H1 (cell line): Measurements from ENCODE around the gene RLBP1. TPM values are rescaled to one million over a fixed set of nuclear protein-coding genes. Genes with fewer than 3 reads are reported as not detected.

Source experiments
- CTCF ChIA-PET: fragments of 300-600 bp; sonication (Branson Sonifier 250); formaldehyde crosslinking; loops from one replicate; lab custom pipeline; 2021; ENCODE audit not compliant: partially characterized antibody; lab: Charles Lee
- POLR2A ChIA-PET: fragments of 300-600 bp; sonication (Branson Sonifier 250); formaldehyde crosslinking; loops from one replicate; lab custom pipeline; 2021; ENCODE audit warnings: inconsistent platforms; ENCODE audit not compliant: partially characterized antibody; lab: Charles Lee
- DNase-seq, 2 experiments: peaks; one replicate each; pipeline versions ENCODE4 v3.0.0 to v3.0.0-alpha.2; 2010 to 2022; ENCODE audit warnings: low spot score in 2 of 2, low read depth in 1 of 2, mixed read lengths in 1 of 2
- FAIRE-seq: peaks from 2 replicates; lab custom pipeline; 2011; peaks lifted over from hg19 to GRCh38; lab: Jason Lieb, UNC
- H2AFZ ChIP-seq: 2 replicates; pipeline ENCODE4 v1.8.1; 2012; ENCODE audit warnings: low read length, inconsistent platforms
- H2AK5ac ChIP-seq: 2 replicates; pipeline ENCODE4 v1.6.1; 2013; ENCODE audit warnings: low read depth, low read length
- H2BK120ac ChIP-seq: replicated peaks from 2 replicates; pipeline ENCODE3; 2013; ENCODE audit warnings: low read depth, low read length, inconsistent platforms
- H2BK12ac ChIP-seq: 2 replicates; pipeline ENCODE4 v1.6.1; 2013; ENCODE audit warnings: low read depth, low read length
- H2BK15ac ChIP-seq: 2 replicates; pipeline ENCODE4 v1.6.1; 2013; ENCODE audit warnings: low read length
- H2BK20ac ChIP-seq: 2 replicates; pipeline ENCODE4 v1.6.1; 2013; ENCODE audit warnings: low read length
- H2BK5ac ChIP-seq: 2 replicates; pipeline ENCODE4 v1.6.1; 2013; ENCODE audit warnings: low read depth, low read length
- H3K14ac ChIP-seq: 2 replicates; pipeline ENCODE4 v1.6.1; 2013; ENCODE audit warnings: inconsistent platforms; ENCODE audit not compliant: insufficient read length
- H3K18ac ChIP-seq: 2 replicates; pipeline ENCODE4 v1.6.1; 2013; ENCODE audit warnings: low read length; ENCODE audit errors: extremely low read depth
- H3K23ac ChIP-seq: 2 replicates; pipeline ENCODE4 v1.6.1; 2013; ENCODE audit warnings: inconsistent platforms; ENCODE audit not compliant: insufficient read length
- H3K23me2 ChIP-seq: 2 replicates; pipeline ENCODE4 v1.6.1; 2013; ENCODE audit warnings: low read depth, low read length
- H3K27ac ChIP-seq: 2 replicates; pipeline ENCODE4 v1.6.1; 2011; ENCODE audit warnings: low read depth, low read length, inconsistent platforms
- H3K27me3 ChIP-seq, 4 experiments: replicated peaks in 1 of 4; 1 replicate in 1 of 4; 2 replicates in 3 of 4; pipeline versions ENCODE4 v1.6.1 to v1.8.1; 2011 to 2013; ENCODE audit warnings: low read length in 3 of 4, mild to moderate bottlenecking in 3 of 4, inconsistent platforms in 2 of 4, mixed read lengths in 2 of 4, moderate library complexity in 1 of 4; ENCODE audit not compliant: control insufficient read depth in 3 of 4, insufficient read depth in 3 of 4; ENCODE audit errors: extremely low read depth in 1 of 4
- H3K36me3 ChIP-seq, 4 experiments: 2 replicates each; pipeline versions ENCODE4 v1.6.1 to v1.8.1; 2011 to 2013; ENCODE audit warnings: mild to moderate bottlenecking in 4 of 4, low read length in 3 of 4, moderate library complexity in 2 of 4, control low read depth in 1 of 4, inconsistent platforms in 1 of 4; ENCODE audit not compliant: insufficient read depth in 4 of 4, control insufficient read depth in 2 of 4
- H3K4ac ChIP-seq: replicated peaks from 2 replicates; pipeline ENCODE3; 2013; ENCODE audit warnings: low read length, low read depth, mixed read lengths, inconsistent platforms; ENCODE audit not compliant: insufficient read length
- H3K4me1 ChIP-seq, 4 experiments: replicated peaks in 1 of 4; 1 replicate in 1 of 4; 2 replicates in 3 of 4; pipeline versions ENCODE4 v1.6.1 to v1.8.1; 2011 to 2013; ENCODE audit warnings: low read length in 3 of 4, inconsistent platforms in 2 of 4, mixed read lengths in 1 of 4; ENCODE audit not compliant: insufficient read depth in 4 of 4, control insufficient read depth in 3 of 4
- H3K4me2 ChIP-seq, 2 experiments: 2 replicates each; pipeline versions ENCODE4 v1.6.1 to v1.8.1; 2011 to 2013; ENCODE audit warnings: low read depth in 2 of 2, low read length in 2 of 2, control low read depth in 1 of 2, inconsistent platforms in 1 of 2, mild to moderate bottlenecking in 1 of 2; ENCODE audit not compliant: insufficient read depth in 1 of 2
- H3K4me3 ChIP-seq, 4 experiments: fragments of 200-600, 300-600 bp in 1 of 4; sonication (generic), shearing (Covaris generic), sonication (Bioruptor Twin) in 1 of 4; 2 replicates each; pipeline versions ENCODE4 v1.5.1 to v1.8.1; 2011 to 2016; ENCODE audit warnings: low read length in 4 of 4, low read depth in 3 of 4, control low read depth in 2 of 4, inconsistent platforms in 2 of 4, mild to moderate bottlenecking in 2 of 4, mixed read lengths in 1 of 4, moderate library complexity in 1 of 4; ENCODE audit not compliant: insufficient read depth in 2 of 4; ENCODE audit errors: extremely low read depth in 1 of 4
- H3K56ac ChIP-seq: replicated peaks from 2 replicates; pipeline ENCODE3; 2013; ENCODE audit warnings: low read depth, mild to moderate bottlenecking, mixed read lengths, low read length, inconsistent platforms; ENCODE audit not compliant: insufficient read length
- H3K79me1 ChIP-seq: 2 replicates; pipeline ENCODE4 v1.6.1; 2013; ENCODE audit warnings: low read depth, low read length, control low read depth
- H3K79me2 ChIP-seq, 2 experiments: 2 replicates each; pipeline versions ENCODE4 v1.6.1 to v1.8.1; 2012 to 2013; ENCODE audit warnings: low read length in 2 of 2, mild to moderate bottlenecking in 2 of 2, inconsistent platforms in 1 of 2; ENCODE audit not compliant: insufficient read depth in 2 of 2, control insufficient read depth in 1 of 2
- H3K9ac ChIP-seq, 4 experiments: replicated peaks in 1 of 4; 1 replicate in 1 of 4; 2 replicates in 3 of 4; pipeline versions ENCODE4 v1.6.1 to v1.8.1; 2011 to 2013; ENCODE audit warnings: low read depth in 3 of 4, low read length in 3 of 4, control low read depth in 2 of 4, mild to moderate bottlenecking in 2 of 4, moderate library complexity in 2 of 4, inconsistent platforms in 1 of 4; ENCODE audit errors: extremely low read depth in 1 of 4
- H3K9me3 ChIP-seq, 2 experiments: 2 replicates each; pipeline versions ENCODE4 v1.6.1 to v1.8.1; 2012 to 2013; ENCODE audit warnings: mild to moderate bottlenecking in 2 of 2, moderate library complexity in 2 of 2, control low read depth in 1 of 2, inconsistent platforms in 1 of 2, low read depth in 1 of 2, low read length in 1 of 2, mixed read lengths in 1 of 2; ENCODE audit not compliant: insufficient read depth in 2 of 2
- H4K20me1 ChIP-seq, 2 experiments: replicated peaks in 1 of 2; 2 replicates each; pipeline versions ENCODE3 to v1.8.1; 2011 to 2013; ENCODE audit warnings: inconsistent platforms in 2 of 2, low read length in 2 of 2, mild to moderate bottlenecking in 1 of 2; ENCODE audit not compliant: insufficient read depth in 2 of 2, control insufficient read depth in 1 of 2
- H4K5ac ChIP-seq: 2 replicates; pipeline ENCODE4 v1.6.1; 2013; ENCODE audit warnings: low read length, low read depth, mixed read lengths, inconsistent platforms; ENCODE audit not compliant: insufficient read length
- H4K8ac ChIP-seq: 2 replicates; pipeline ENCODE4 v1.8.0; 2013; ENCODE audit warnings: mild to moderate bottlenecking, moderate library complexity, low read length, inconsistent platforms; ENCODE audit not compliant: insufficient read depth; ENCODE audit errors: extremely low read depth
- H4K91ac ChIP-seq: replicated peaks from 2 replicates; pipeline ENCODE3; 2013; ENCODE audit warnings: low read length, mixed read lengths, inconsistent platforms; ENCODE audit not compliant: insufficient read length
- ASH2L ChIP-seq: fragments of 200-600, 300-600 bp; sonication (generic); IDR thresholded peaks from one replicate; pipeline ENCODE4 v1.7.1; 2017; ENCODE audit warnings: low read length
- BCL11A ChIP-seq, 2 experiments: IDR thresholded peaks; one replicate each; pipeline ENCODE4 v1.6.1; 2011; ENCODE audit warnings: low read depth in 2 of 2, low read length in 2 of 2, mild to moderate bottlenecking in 2 of 2
- BRCA1 ChIP-seq: IDR thresholded peaks from 2 replicates; pipeline ENCODE4 v1.6.1; 2012; ENCODE audit warnings: low read depth, low read length, improper control_type of control experiment
- CTBP2 ChIP-seq: IDR thresholded peaks from 2 replicates; pipeline ENCODE4 v1.7.0; 2011; ENCODE audit warnings: borderline replicate concordance, mild to moderate bottlenecking, moderate library complexity, mixed read lengths, low read length; ENCODE audit not compliant: insufficient read depth, insufficient read length
- GTF2F1 ChIP-seq: IDR thresholded peaks from 2 replicates; pipeline ENCODE4 v1.6.1; 2012; ENCODE audit warnings: low read depth, low read length, improper control_type of control experiment, borderline replicate concordance
- MAFK ChIP-seq: IDR thresholded peaks from 2 replicates; pipeline ENCODE4 v1.6.1; 2012; ENCODE audit warnings: low read depth, mild to moderate bottlenecking, improper control_type of control experiment, low read length
- NRF1 ChIP-seq: IDR thresholded peaks from 2 replicates; pipeline ENCODE4 v1.6.1; 2011; ENCODE audit warnings: mild to moderate bottlenecking, low read depth, low read length, improper control_type of control experiment
- SIN3A ChIP-seq, 2 experiments: IDR thresholded peaks in 1 of 2; conservative IDR thresholded peaks in 1 of 2; 2 replicates each; pipeline ENCODE4 v1.6.1; 2011 to 2012; ENCODE audit warnings: low read length in 2 of 2, improper control_type of control experiment in 1 of 2, low read depth in 1 of 2, mild to moderate bottlenecking in 1 of 2
- SP1 ChIP-seq: IDR thresholded peaks from 2 replicates; pipeline ENCODE4 v1.6.1; 2011; ENCODE audit warnings: low read depth, low read length
- TBP ChIP-seq: IDR thresholded peaks from 2 replicates; pipeline ENCODE4 v1.6.1; 2011; ENCODE audit warnings: low read depth, low read length, improper control_type of control experiment
- ZNF274 ChIP-seq: IDR thresholded peaks from 2 replicates; pipeline ENCODE4 v1.7.0; 2012; ENCODE audit warnings: low read length, borderline replicate concordance; ENCODE audit errors: extremely low read depth
- WGBS, 2 experiments: shearing (Covaris generic) in 1 of 2; methylation state at CpG; one replicate each; pipeline versions ENCODE4 v1.1.6 to v1.1.7; 2013 to 2015; ENCODE audit warnings: low lambda C conversion rate in 2 of 2, mixed read lengths in 2 of 2, inconsistent platforms in 1 of 2, low coverage in 1 of 2, missing lambda C conversion rate in 1 of 2; ENCODE audit not compliant: insufficient replicate concordance in 2 of 2, insufficient coverage in 1 of 2, insufficient read length in 1 of 2; ENCODE audit errors: extremely low coverage in 1 of 2, missing lambda C conversion rate in 1 of 2; 5-methylcytosine and 5-hydroxymethylcytosine counted together
- polyA plus RNA-seq, 7 experiments: library from polyadenylated mRNA; depleted of rRNA in 3 of 7; stranded (reverse) in 5 of 7; unstranded in 2 of 7; fragments of >200 nt in 5 of 7; fragments of 200-250 nt in 2 of 7; gene quantifications; 1 replicate in 5 of 7; 2 replicates in 1 of 7; 4 replicates in 1 of 7; pipeline versions ENCODE4 v1.2.1 to v1.2.3, GENCODE V29; 2011 to 2013; ENCODE audit warnings: missing spikeins in 2 of 7, mixed read lengths in 2 of 7
- total RNA-seq: library from RNA; stranded (reverse); fragmentation: NEBNext Ultra II Directional; extraction: Animal tissue kit (Norgen Biotek cat#: 25700); gene quantifications from 2 replicates; pipeline ENCODE4 v1.2.1, GENCODE V29; 2021
- TF ChIP-seq, protein P1 (sequence below): IDR thresholded peaks from 2 replicates; pipeline ENCODE4 v1.6.1; 2012; ENCODE audit warnings: low read length, inconsistent platforms

RLBP1 gene
- total and polyA plus RNA-seq, 2 of the 8 experiments (the other 6 are each of a cell fraction or from before 2014, with no cell fraction given) = 0.05 TPM; not detected in 1

- Histone ChIP-seq H3K18ac (no peak overlapping the region), H4K5ac (no peak overlapping the region), H4K8ac (no peak overlapping the region), H2BK20ac (no peak overlapping the region), H2BK120ac (no peak overlapping the region), H3K56ac (no peak overlapping the region), H3K9ac (no peak overlapping the region), H4K20me1 (no peaks in the 10 kb centered on the region), H3K79me1 (no peaks in the 10 kb centered on the region), H2BK15ac (no peak overlapping the region), H2BK12ac (no peak overlapping the region), H4K91ac (no peak overlapping the region), H3K14ac (no peak overlapping the region), H3K23ac (no peak overlapping the region), H3K36me3 (peaks cover 0 to 3% (median 0%) of the 10 kb centered on the region in 4 experiments; a peak in 1 of 8 replicates), H3K9me3 (no peaks in the 10 kb centered on the region), H3K4ac (no peak overlapping the region), H3K4me1 (no peaks in the 10 kb centered on the region), H2AFZ (no peak overlapping the region), H3K23me2 (no peaks in the 10 kb centered on the region; the same call in 1 of the 2 replicates), H2BK5ac (no peak overlapping the region), H3K79me2 (no peaks in the 10 kb centered on the region), H3K4me2 (no peak overlapping the region), H3K4me3 (no peak overlapping the region), H2AK5ac (no peak overlapping the region), H3K27ac (no peak overlapping the region), H3K27me3 (no peaks in the 10 kb centered on the region)
- 87% methylated on average over 13 of the region's 13 CpGs; no CpG with 5 or more reads in 1 of the 2 experiments for WGBS, 2 experiments
- FAIRE-seq (no peak), DNase-seq (no peak)
- ChIA-PET POLR2A (interaction anchor here (1.1 kb wide), 1 partner anchor 23 kb away, joined by 4 read pairs; no protein-coding TSS in a partner anchor), CTCF (interaction anchor here (0.7 to 10.5 kb wide), 20 partner anchors 9 to 436 kb away, joined by 3 to 198 read pairs (median 4); partner anchors contain the start of gene ABHD2)
- TF ChIP-seq BCL11A (IDR thresholded peaks at IDR 0.05; ENCODE audit: low read depth in 2 of 2, low read length in 2 of 2) (no peak), ZNF274 (no peak), MAFK (no peak), TBP (no peak), ASH2L (no peak), BRCA1 (no peak), GTF2F1 (no peak), SP1 (no peak), NRF1 (no peak), SIN3A (conservative IDR thresholded peaks at IDR 0.05 in 1 of 2, IDR thresholded peaks at IDR 0.05 in 1 of 2; ENCODE audit: low read depth in 1 of 2, low read length in 2 of 2) (no peak), CTBP2 (no peak)
- TF ChIP-seq, protein P1, sequence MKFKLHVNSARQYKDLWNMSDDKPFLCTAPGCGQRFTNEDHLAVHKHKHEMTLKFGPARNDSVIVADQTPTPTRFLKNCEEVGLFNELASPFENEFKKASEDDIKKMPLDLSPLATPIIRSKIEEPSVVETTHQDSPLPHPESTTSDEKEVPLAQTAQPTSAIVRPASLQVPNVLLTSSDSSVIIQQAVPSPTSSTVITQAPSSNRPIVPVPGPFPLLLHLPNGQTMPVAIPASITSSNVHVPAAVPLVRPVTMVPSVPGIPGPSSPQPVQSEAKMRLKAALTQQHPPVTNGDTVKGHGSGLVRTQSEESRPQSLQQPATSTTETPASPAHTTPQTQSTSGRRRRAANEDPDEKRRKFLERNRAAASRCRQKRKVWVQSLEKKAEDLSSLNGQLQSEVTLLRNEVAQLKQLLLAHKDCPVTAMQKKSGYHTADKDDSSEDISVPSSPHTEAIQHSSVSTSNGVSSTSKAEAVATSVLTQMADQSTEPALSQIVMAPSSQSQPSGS = no peak
Observed at GRCh38 chr15:89175617-89176191, 45.7 kb downstream of the RLBP1 start.
